GM12878 (cell line): ENCODE data around the gene S100A10. TPM values are rescaled to one million over a fixed set of nuclear protein-coding genes. Genes with fewer than 3 reads are reported as not detected.

ENCODE experiments used
- ATAC-seq: fragments of 200-7000 bp; cut with Tn5 transposase; 3 replicates; pipeline ENCODE4 v1.9.1; 2020; ENCODE audit warnings: mild to moderate bottlenecking, moderate library complexity
- BruUV-seq: library from RNA; stranded (reverse); fragments of 400-500 nt; replicated peaks from 2 replicates; lab custom pipeline; 2021; lab: Mats Ljungman, UMichigan
- CTCF ChIA-PET: fragments of 300-600 bp; sonication (Branson Sonifier 250); formaldehyde crosslinking; extraction: SDS; loops from one replicate; lab custom pipeline; 2021; ENCODE audit warnings: inconsistent platforms; lab: Yijun Ruan, JAX
- POLR2A ChIA-PET: fragments of 350-600 bp; formaldehyde crosslinking; extraction: SDS; loops from one replicate; lab custom pipeline; 2021; ENCODE audit warnings: inconsistent platforms; lab: Charles Lee
- RAD21 ChIA-PET: fragments of 300-600 bp; sonication (Branson Sonifier 250); formaldehyde crosslinking; loops from one replicate; lab custom pipeline; 2023; ENCODE audit warnings: antibody characterized with exemption; ENCODE audit not compliant: unreplicated experiment; lab: Charles Lee
- SMC1A ChIA-PET: fragments of 300-600 bp; sonication (Branson Sonifier 250); formaldehyde crosslinking; loops from one replicate; lab custom pipeline; 2023; ENCODE audit not compliant: unreplicated experiment, uncharacterized antibody; lab: Charles Lee
- DNase-seq: peaks from one replicate; pipeline ENCODE4 v3.0.0-alpha.2; 2011; ENCODE audit warnings: low read depth, low spot score
- FAIRE-seq: peaks from 3 replicates; lab custom pipeline; 2011; peaks lifted over from hg19 to GRCh38; lab: Jason Lieb, UNC
- H2AFZ ChIP-seq: 2 replicates; pipeline ENCODE4 v1.6.0; 2011; ENCODE audit warnings: low read depth, low read length, control low read depth; ENCODE audit not compliant: control insufficient read depth
- H3K27ac ChIP-seq: 2 replicates; pipeline ENCODE4 v1.5.1; 2011; ENCODE audit warnings: control low read depth; ENCODE audit not compliant: control insufficient read depth, insufficient read depth
- H3K27me3 ChIP-seq, 2 experiments: replicated peaks in 1 of 2; 2 replicates each; pipeline versions ENCODE4 v1.6.0 to v1.6.1; 2011; ENCODE audit warnings: low read length in 1 of 2; ENCODE audit not compliant: control insufficient read depth in 2 of 2, insufficient read depth in 2 of 2
- H3K36me3 ChIP-seq, 2 experiments: 2 replicates each; pipeline ENCODE4 v1.5.1; 2011; ENCODE audit warnings: low read length in 1 of 2; ENCODE audit not compliant: control insufficient read depth in 2 of 2, insufficient read depth in 2 of 2
- H3K4me1 ChIP-seq: 2 replicates; pipeline ENCODE4 v1.6.1; 2011; ENCODE audit warnings: mild to moderate bottlenecking, low read length, moderate library complexity, mixed read lengths; ENCODE audit not compliant: control insufficient read depth, insufficient read depth
- H3K4me2 ChIP-seq: 2 replicates; pipeline ENCODE4 v1.6.0; 2011; ENCODE audit warnings: control low read depth; ENCODE audit not compliant: control insufficient read depth, insufficient read depth
- H3K4me3 ChIP-seq: fragments of 200-600 bp; sonication (generic); 2 replicates; pipeline ENCODE4 v1.5.1; 2016
- H3K79me2 ChIP-seq: 2 replicates; pipeline ENCODE4 v1.6.0; 2011; ENCODE audit warnings: low read length; ENCODE audit not compliant: control insufficient read depth, insufficient read depth
- H3K9ac ChIP-seq: 2 replicates; pipeline ENCODE4 v1.8.0; 2011; ENCODE audit warnings: low read length, control low read depth, mixed read lengths; ENCODE audit not compliant: control insufficient read depth, insufficient read depth
- H3K9me3 ChIP-seq: replicated peaks from 3 replicates; pipeline ENCODE4 v1.5.1; 2011; ENCODE audit warnings: mild to moderate bottlenecking, low read length; ENCODE audit not compliant: control insufficient read depth, insufficient read depth
- H4K20me1 ChIP-seq: 2 replicates; pipeline ENCODE4 v1.6.0; 2011; ENCODE audit not compliant: control insufficient read depth, insufficient read depth
- ATF3 ChIP-seq: IDR thresholded peaks from 2 replicates; pipeline ENCODE4 v1.6.1; 2011; ENCODE audit warnings: low read depth, mild to moderate bottlenecking, low read length, moderate library complexity, borderline replicate concordance; ENCODE audit errors: extremely low read depth
- CBX3 ChIP-seq: fragments of 200-600 bp; sonication (generic); IDR thresholded peaks from 2 replicates; pipeline ENCODE4 v1.6.1; 2016; ENCODE audit warnings: low read depth, borderline replicate concordance
- ETV6 ChIP-seq, 2 experiments: fragments of 450-650 bp in 1 of 2; IDR thresholded peaks in 1 of 2; conservative IDR thresholded peaks in 1 of 2; 2 replicates each; pipeline ENCODE4 v1.6.1; 2014; ENCODE audit warnings: antibody characterized with exemption in 1 of 2, borderline replicate concordance in 1 of 2, low read depth in 1 of 2, mild to moderate bottlenecking in 1 of 2, moderate library complexity in 1 of 2
- HSF1 ChIP-seq: fragments of 150-350 bp; IDR thresholded peaks from 2 replicates; pipeline ENCODE4 v1.6.1; 2014; ENCODE audit warnings: mild to moderate bottlenecking, low read depth, low read length
- IKZF2 ChIP-seq, 2 experiments: fragments of 450-650 bp; IDR thresholded peaks; 2 replicates each; pipeline ENCODE4 v1.6.1; 2017; ENCODE audit warnings: mild to moderate bottlenecking in 2 of 2, moderate library complexity in 2 of 2
- LARP7 ChIP-seq: fragments of 450-650 bp; IDR thresholded peaks from 2 replicates; pipeline ENCODE4 v1.6.1; 2017; ENCODE audit warnings: mild to moderate bottlenecking
- NR2C1 ChIP-seq: fragments of 450-650 bp; IDR thresholded peaks from 2 replicates; pipeline ENCODE4 v1.6.1; 2017; ENCODE audit warnings: antibody characterized with exemption, mild to moderate bottlenecking, moderate library complexity
- NRF1 ChIP-seq: conservative IDR thresholded peaks from 2 replicates; pipeline ENCODE4 v1.6.1; 2011; ENCODE audit warnings: mild to moderate bottlenecking, low read depth, low read length, improper control_type of control experiment
- POLR2A ChIP-seq: IDR thresholded peaks from 2 replicates; pipeline ENCODE4 v1.6.1; 2011; ENCODE audit warnings: low read depth, mild to moderate bottlenecking, low read length
- POLR2AphosphoS5 ChIP-seq: IDR thresholded peaks from 2 replicates; pipeline ENCODE4 v1.6.1; 2011; ENCODE audit warnings: mild to moderate bottlenecking, low read length, inconsistent platforms
- RFX5 ChIP-seq: IDR thresholded peaks from 2 replicates; pipeline ENCODE4 v1.6.1; 2011; ENCODE audit warnings: low read depth, low read length, improper control_type of control experiment
- SIX5 ChIP-seq: IDR thresholded peaks from 2 replicates; pipeline ENCODE4 v1.6.1; 2011; ENCODE audit warnings: mild to moderate bottlenecking, low read depth, low read length, moderate library complexity; ENCODE audit not compliant: severe bottlenecking
- SPI1 ChIP-seq: IDR thresholded peaks from 2 replicates; pipeline ENCODE4 v1.6.1; 2011; ENCODE audit warnings: low read depth, mild to moderate bottlenecking, low read length, moderate library complexity, borderline replicate concordance; ENCODE audit not compliant: insufficient read depth
- WRNIP1 ChIP-seq: IDR thresholded peaks from 2 replicates; pipeline ENCODE4 v1.6.1; 2011; ENCODE audit warnings: low read depth, low read length, improper control_type of control experiment, borderline replicate concordance
- ZNF207 ChIP-seq: fragments of 450-650 bp; IDR thresholded peaks from 2 replicates; pipeline ENCODE4 v1.6.1; 2014; ENCODE audit warnings: antibody characterized with exemption, mild to moderate bottlenecking, borderline replicate concordance
- ZNF274 ChIP-seq: IDR thresholded peaks from one replicate; pipeline ENCODE4 v1.8.0; 2011; ENCODE audit not compliant: insufficient read length, insufficient read depth
- WGBS: methylation state at CpG from one replicate; pipeline ENCODE4 v1.1.6; 2016; ENCODE audit warnings: low lambda C conversion rate; ENCODE audit not compliant: insufficient replicate concordance, insufficient coverage; ENCODE audit errors: missing lambda C conversion rate; 5-methylcytosine and 5-hydroxymethylcytosine counted together
- in situ Hi-C: fragments of 300-500 bp; cut with MboI; formaldehyde crosslinking; loops from 9 replicates; pipeline ENCODE4 v1.14.3; 2018; ENCODE audit warnings: mixed read lengths
- intact Hi-C: fragments of 100-400 bp; cut with micrococcal nuclease; formaldehyde crosslinking; loops from one replicate; pipeline ENCODE4 v1.14.2; 2022; ENCODE audit not compliant: unreplicated experiment
- polyA plus RNA-seq, 11 experiments: library from polyadenylated mRNA; depleted of rRNA in 4 of 11; unstranded in 6 of 11; stranded (reverse) in 5 of 11; fragments of >200 nt; fragmentation: Nextera tagmentation in 4 of 11; fragmentation: Illumina TruSeq in 1 of 11; extraction: Ambion mirVana in 4 of 11; extraction: Trizol in 1 of 11; gene quantifications; 1 replicate in 1 of 11; 2 replicates in 10 of 11; pipeline versions ENCODE4 v1.2.1 to v1.2.3, GENCODE V29; 2011 to 2016; ENCODE audit warnings: inconsistent platforms in 2 of 11, missing spikeins in 2 of 11, low read depth in 1 of 11
- total RNA-seq, 4 experiments: library from RNA; depleted of rRNA in 3 of 4; stranded (reverse); fragments of >200 nt in 3 of 4; fragmentation: Illumina TruSeq in 1 of 4; extraction: Trizol in 1 of 4; gene quantifications; 2 replicates each; pipeline versions ENCODE4 v1.2.1 to v1.2.3, GENCODE V29; 2013 to 2021
- TF ChIP-seq, protein P1 (sequence below): fragments of 450-650 bp; IDR thresholded peaks from 2 replicates; pipeline ENCODE4 v1.6.1; 2018; ENCODE audit warnings: mild to moderate bottlenecking, low read depth, moderate library complexity; ENCODE audit not compliant: partially characterized antibody

The S100A10 gene
- total and polyA plus RNA-seq, 10 of the 15 experiments (the other 5 are each of a cell fraction or from before 2014, with no cell fraction given): 0.18 to 2.8 (median 0.61) TPM; not detected in 2

- ChIA-PET CTCF (interaction anchor here (0.8 to 7.0 kb wide), 5 partner anchors 13 to 93 kb away, joined by 3 to 104 read pairs (median 4); no protein-coding TSS in a partner anchor), RAD21 (no interaction called here), SMC1A (interaction anchor here (1.0 to 5.0 kb wide), 5 partner anchors 10 to 64 kb away, joined by 3 to 70 read pairs (median 5); no protein-coding TSS in a partner anchor), POLR2A (no interaction called here)
- Histone ChIP-seq H3K4me1 (no peaks in the 10 kb centered on the region), H2AFZ (no peak overlapping the region), H3K9me3 (no peaks in the 10 kb centered on the region), H3K4me3 (no peak overlapping the region), H3K27ac (no peak overlapping the region), H3K36me3 (no peaks in the 10 kb centered on the region), H3K9ac (no peak overlapping the region), H3K79me2 (no peaks in the 10 kb centered on the region), H3K27me3 (peaks cover 2 to 9% of the 10 kb centered on the region in 2 experiments; a peak in 1 of 4 replicates), H3K4me2 (no peak overlapping the region), H4K20me1 (no peaks in the 10 kb centered on the region)
- BruUV-seq: no TSS peak
- no peak for FAIRE-seq
- 7% methylated on average over 4 of the region's 4 CpGs for WGBS
- intact Hi-C loops (no loop called here), in situ Hi-C loops (no loop called here)
- TF ChIP-seq HSF1: no peak
- TF ChIP-seq ATF3: no peak
- TF ChIP-seq POLR2A: no peak
- no peak for TF ChIP-seq NRF1
- TF ChIP-seq ZNF207: no peak
- no peak for TF ChIP-seq POLR2AphosphoS5
- TF ChIP-seq, protein P1, sequence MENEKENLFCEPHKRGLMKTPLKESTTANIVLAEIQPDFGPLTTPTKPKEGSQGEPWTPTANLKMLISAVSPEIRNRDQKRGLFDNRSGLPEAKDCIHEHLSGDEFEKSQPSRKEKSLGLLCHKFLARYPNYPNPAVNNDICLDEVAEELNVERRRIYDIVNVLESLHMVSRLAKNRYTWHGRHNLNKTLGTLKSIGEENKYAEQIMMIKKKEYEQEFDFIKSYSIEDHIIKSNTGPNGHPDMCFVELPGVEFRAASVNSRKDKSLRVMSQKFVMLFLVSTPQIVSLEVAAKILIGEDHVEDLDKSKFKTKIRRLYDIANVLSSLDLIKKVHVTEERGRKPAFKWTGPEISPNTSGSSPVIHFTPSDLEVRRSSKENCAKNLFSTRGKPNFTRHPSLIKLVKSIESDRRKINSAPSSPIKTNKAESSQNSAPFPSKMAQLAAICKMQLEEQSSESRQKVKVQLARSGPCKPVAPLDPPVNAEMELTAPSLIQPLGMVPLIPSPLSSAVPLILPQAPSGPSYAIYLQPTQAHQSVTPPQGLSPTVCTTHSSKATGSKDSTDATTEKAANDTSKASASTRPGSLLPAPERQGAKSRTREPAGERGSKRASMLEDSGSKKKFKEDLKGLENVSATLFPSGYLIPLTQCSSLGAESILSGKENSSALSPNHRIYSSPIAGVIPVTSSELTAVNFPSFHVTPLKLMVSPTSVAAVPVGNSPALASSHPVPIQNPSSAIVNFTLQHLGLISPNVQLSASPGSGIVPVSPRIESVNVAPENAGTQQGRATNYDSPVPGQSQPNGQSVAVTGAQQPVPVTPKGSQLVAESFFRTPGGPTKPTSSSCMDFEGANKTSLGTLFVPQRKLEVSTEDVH: no peak
- TF ChIP-seq WRNIP1: no peak
- TF ChIP-seq NR2C1: no peak
- TF ChIP-seq LARP7: no peak
- TF ChIP-seq SPI1: no peak
- TF ChIP-seq CBX3: no peak
- TF ChIP-seq RFX5: no peak
- TF ChIP-seq SIX5: no peak
- no peak for TF ChIP-seq ETV6 (conservative IDR thresholded peaks at IDR 0.05 in 1 of 2, IDR thresholded peaks at IDR 0.05 in 1 of 2; ENCODE audit: borderline replicate concordance in 1 of 2, low read depth in 1 of 2)
- TF ChIP-seq ZNF274: no peak
- no peak for TF ChIP-seq IKZF2 (IDR thresholded peaks at IDR 0.05)
- DNase-seq: no peak
- no peak for ATAC-seq
Observed at GRCh38 chr1:151970626-151971025, 23.0 kb downstream of the S100A10 start.
